NCI-H69 (cell line): ENCODE measurements around the gene TF.

ENCODE experiments used
- DNase-seq: peaks from one replicate; lab custom pipeline; 2025; lab: John Stamatoyannopoulos, UW

The TF gene

DNA sequence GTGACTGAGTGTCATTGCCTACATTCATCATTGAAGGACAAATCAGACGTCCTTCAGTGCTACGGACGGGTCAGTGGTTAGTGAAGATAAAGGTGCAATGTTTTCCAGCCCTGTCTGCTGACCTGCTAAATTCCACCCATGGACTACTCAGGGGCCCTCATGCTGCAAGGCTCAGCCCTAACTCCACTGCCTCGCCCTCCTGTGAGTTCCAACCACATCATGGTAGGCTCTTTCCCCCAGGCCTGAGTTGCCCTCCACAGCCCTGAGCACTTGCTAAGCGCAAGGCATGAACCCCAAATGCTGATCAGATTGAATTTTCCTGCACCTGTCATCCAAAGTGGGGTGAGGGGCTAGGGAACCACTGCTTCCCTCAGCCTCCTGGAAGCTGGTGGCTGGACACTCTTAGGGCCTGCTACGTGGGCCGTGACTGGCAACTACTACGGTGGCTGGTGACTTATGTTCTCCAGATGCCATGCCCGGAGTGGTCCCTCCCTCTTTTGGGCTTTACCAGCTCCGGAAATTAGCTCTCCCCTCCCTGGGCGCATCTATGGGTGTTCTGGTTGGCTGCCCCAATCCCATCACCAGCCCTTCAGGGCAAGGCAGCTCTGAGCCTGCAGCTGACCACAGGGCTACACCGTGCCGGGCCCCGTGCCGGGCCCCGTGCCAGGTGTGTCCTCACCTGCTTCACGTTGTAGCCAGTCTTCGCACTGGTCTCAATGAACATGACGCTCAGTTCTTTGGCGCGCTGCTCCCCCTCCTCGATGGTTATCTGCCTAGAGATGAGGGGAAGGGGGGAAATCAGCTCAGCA lies 91.5 kb downstream of the TF start:
- DNase-seq, result no peak

GRCh38 chr3:133838296-133838789 lies 92.2 kb downstream of the TF start:
- no peak for DNase-seq

- no peak for DNase-seq
Observed at GRCh38 chr3:133838916-133839800, 93.0 kb downstream of the TF start.

GRCh38 chr3:133840055-133840737 lies 94.0 kb downstream of the TF start:
- DNase-seq, result no peak

DNA sequence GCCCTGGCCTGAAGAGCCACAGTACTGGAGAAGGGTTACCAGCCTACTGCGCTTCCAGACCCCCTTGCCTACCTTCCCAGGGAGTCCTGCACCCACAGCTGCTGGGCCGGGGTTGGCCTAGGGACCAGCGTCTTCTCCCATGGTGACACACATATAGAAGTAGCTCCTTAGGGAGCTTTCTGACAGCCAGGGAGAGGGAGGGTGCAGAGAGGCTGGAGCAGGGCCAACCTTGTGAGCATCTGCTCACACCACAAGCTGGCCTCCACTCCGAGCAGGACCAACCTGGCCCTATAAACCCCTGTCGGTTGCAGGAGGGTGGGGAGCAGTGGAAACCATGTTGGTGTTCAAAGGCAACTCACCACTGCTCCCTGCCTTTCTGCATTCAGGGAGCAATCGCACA lies 94.6 kb downstream of the TF start:
- no peak for DNase-seq

GRCh38 chr3:133841196-133841595 lies 95.0 kb downstream of the TF start:
- no peak for DNase-seq

DNA sequence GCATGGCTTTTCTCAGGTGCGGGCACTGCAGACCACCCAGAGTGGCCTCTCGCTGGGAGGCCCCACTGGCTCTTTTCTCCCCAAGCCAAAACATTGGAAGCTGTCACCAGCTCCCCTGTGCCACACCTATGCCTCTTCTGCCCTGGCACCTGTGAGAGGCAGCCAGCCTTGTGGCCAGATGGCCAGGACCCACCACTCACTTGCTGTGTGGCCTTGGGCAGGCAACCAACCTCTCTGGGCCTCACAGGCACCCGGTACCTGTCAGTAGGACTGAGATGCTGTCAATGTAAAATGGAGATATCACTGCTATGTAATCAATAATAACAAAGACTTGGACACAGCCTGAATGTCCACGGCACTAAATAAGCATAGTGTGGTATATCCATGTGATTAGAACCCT lies 96.0 kb downstream of the TF start:
- DNase-seq, result no peak

GRCh38 chr3:133843634-133844033 lies 97.4 kb downstream of the TF start:
- no peak for DNase-seq

DNA sequence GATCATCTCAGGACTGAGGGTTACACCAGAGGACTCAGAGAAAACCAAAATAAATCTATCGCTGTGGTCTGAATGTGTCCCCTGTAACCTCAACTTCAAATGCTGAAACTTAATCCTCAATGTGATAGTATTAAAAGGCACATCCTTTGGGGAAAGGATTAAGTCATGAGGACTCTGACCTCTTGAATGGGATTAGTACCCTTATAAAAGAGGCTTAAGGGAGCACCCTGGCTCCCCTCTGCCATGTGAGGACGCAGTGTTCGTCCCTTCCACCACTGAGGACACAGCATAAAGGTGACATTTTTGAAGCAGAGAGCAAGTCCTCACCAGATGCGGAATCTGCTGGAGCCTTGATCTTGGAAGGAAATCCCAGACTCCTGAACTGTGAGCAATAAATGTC lies 98.9 kb downstream of the TF start:
- DNase-seq, result no peak
